Ascending aorta (tissue), 2 donors: ENCODE data around the gene PSORS1C1. TPM values are rescaled to one million over a fixed set of nuclear protein-coding genes. Genes with fewer than 3 reads are reported as not detected.
"Not testable (repeated sequence)": the region's sequence is repeated elsewhere in the genome, so short reads cannot be mapped to it uniquely, and the experiment has no call there.

ENCODE experiments used
- DNase-seq, 2 donors: peaks; one replicate each; pipeline ENCODE4 v3.0.0-alpha.2; 2019; ENCODE audit warnings: low spot score in 2 of 2
- H3K27ac ChIP-seq, 2 donors: fragments of 200-600 bp; sonication (generic); one replicate each; pipeline ENCODE4 v1.5.1; 2016 to 2017; ENCODE audit warnings: mild to moderate bottlenecking in 1 of 2
- H3K27me3 ChIP-seq: fragments of 200-600 bp; sonication (generic); one replicate; pipeline ENCODE4 v1.5.1; 2017
- H3K36me3 ChIP-seq, 2 donors: fragments of 200-600 bp; sonication (generic); one replicate each; pipeline ENCODE4 v1.5.1; 2016
- H3K4me1 ChIP-seq, 2 donors: fragments of 200-600 bp; sonication (generic); one replicate each; pipeline ENCODE4 v1.5.1; 2016 to 2017; ENCODE audit warnings: mild to moderate bottlenecking in 1 of 2
- H3K4me3 ChIP-seq, 2 donors: fragments of 200-600 bp; sonication (generic); one replicate each; pipeline ENCODE4 v1.5.1; 2016 to 2017; ENCODE audit warnings: mild to moderate bottlenecking in 1 of 2
- H3K9me3 ChIP-seq, 2 donors: fragments of 200-600 bp; sonication (generic); one replicate each; pipeline ENCODE4 v1.5.1; 2016
- CTCF ChIP-seq, 3 experiments: fragments of 200-600 bp in 2 of 3; fragments of 450-650 bp in 1 of 3; sonication (generic) in 2 of 3; IDR thresholded peaks; one replicate each; pipeline ENCODE4 v1.5.1; 2016 to 2019; ENCODE audit warnings: antibody characterized with exemption in 3 of 3, mild to moderate bottlenecking in 1 of 3, moderate library complexity in 1 of 3
- intact Hi-C: fragments of 100-400 bp; cut with DNase I; formaldehyde crosslinking; loops from one replicate; pipeline ENCODE4 v1.15.1; 2023
- total RNA-seq: library from RNA; depleted of rRNA; stranded (reverse); fragments of >200 nt; gene quantifications from one replicate; pipeline ENCODE4 v1.1.0, GENCODE V29; 2016

Gene PSORS1C1
- total RNA-seq, 1 donor from 2014 or later = not detected

DNA sequence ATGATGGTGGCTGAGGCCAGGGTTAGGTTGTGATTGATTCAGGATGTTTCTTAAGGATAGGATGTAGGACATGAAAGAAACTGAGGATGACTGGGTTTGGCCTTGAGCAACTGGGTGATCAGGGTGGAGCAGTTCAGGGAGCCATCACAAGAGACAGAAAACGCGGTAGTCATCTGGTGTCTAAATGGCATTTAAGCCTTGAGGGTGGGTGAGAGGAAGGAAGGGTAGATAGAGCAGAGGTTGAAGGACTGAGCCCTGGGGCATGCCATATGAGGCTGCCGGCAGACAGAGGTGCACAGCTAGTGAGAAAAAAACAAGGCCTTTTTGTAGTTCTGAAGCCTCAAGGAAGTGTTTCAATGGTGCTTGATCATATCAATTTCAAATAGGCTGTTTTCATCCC lies 54.0 kb downstream of the PSORS1C1 start:
- Histone ChIP-seq H3K4me1 (no peaks in the 10 kb centered on the region), H3K36me3 (no peaks in the 10 kb centered on the region), H3K9me3 (no peaks in the 10 kb centered on the region), H3K4me3 (no peak overlapping the region), H3K27ac (no peak overlapping the region), H3K27me3 (no peaks in the 10 kb centered on the region)
- no peak for TF ChIP-seq CTCF (IDR thresholded peaks at IDR 0.05)
- DNase-seq = no peak
- intact Hi-C loops = no loop called here

DNA sequence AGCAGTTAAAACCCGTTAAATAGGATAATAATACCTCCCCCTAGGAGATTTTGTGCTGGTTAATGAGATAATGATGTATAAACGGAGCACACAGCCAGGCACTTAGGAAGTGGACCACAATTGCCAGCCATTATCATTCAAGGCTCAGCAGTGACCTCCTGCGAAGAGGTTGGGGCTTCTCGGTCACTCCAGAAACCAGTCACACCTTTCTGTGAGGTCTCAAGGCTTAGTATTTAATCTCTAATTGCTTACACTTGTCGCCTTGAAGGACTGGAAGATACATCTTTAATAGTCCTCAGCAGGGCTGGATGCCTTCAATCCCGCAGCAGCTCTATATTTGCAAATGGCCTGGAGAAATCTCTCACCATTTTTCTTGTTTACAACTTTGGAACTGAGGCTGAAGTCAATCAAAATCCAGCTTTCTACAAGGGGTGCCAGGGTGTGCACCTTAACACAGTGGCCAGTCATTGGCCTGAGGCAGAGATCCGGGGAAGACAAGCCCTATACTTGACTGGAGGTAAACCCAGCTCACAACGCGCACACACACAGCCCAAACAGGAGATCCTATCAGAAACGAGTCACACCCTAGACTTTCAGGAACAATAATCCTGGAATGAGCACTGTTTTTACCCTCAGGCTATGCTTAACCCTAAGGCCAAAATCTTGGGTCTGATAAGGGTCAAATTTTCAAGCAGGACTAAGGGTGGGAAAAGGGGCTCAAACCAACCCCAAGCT lies 54.7 kb downstream of the PSORS1C1 start:
- no peaks in the 10 kb centered on the region for H3K36me3 ChIP-seq
- no peak overlapping the region for H3K4me3 ChIP-seq
- intact Hi-C loops = no loop called here
- H3K27me3 ChIP-seq = no peaks in the 10 kb centered on the region
- H3K4me1 ChIP-seq = no peaks in the 10 kb centered on the region
- no peak for DNase-seq
- no peak for TF ChIP-seq CTCF (IDR thresholded peaks at IDR 0.05)
- H3K27ac ChIP-seq = no peak overlapping the region
- H3K9me3 ChIP-seq = no peaks in the 10 kb centered on the region

DNA sequence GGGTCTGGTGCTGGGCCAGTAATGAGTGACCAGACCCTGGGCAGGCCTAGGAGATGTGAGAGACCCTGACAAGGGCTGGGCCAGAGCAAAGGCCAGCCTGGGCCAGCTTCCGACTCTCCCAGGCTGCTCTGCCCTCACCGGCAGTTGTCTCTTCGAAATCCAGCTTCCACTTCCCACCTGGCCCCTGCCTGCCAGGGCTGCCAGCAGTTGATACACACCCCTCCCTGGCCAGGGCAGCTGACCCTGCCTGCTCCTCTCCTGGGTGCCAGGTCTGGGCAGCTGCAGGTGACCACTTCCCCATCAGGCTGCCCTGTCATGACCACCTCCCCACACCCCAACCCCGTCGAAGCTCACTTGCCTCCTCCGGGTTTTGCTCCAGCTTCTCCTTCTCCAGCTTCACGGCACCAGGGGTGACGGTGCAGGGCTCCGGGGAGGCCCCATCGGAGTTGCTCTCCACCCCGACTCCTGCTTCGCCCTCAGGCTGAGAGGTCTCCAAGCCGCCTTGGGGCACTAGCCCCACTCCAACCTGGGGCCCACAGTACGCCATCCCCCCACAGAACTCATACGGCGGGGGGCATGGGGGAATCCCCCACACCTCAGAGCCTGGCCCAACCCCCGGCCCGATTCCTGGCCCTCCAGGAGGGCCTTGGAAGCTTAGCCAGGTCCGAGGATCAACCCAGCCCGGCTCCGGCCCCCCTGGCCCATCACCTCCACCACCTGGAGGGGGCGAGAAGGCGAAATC lies 55.4 kb downstream of the PSORS1C1 start:
- DNase-seq, H3K9me3 ChIP-seq, H3K36me3 ChIP-seq, H3K27ac ChIP-seq, H3K4me3 ChIP-seq, H3K4me1 ChIP-seq, H3K27me3 ChIP-seq, intact Hi-C loops: not testable (repeated sequence)

DNA sequence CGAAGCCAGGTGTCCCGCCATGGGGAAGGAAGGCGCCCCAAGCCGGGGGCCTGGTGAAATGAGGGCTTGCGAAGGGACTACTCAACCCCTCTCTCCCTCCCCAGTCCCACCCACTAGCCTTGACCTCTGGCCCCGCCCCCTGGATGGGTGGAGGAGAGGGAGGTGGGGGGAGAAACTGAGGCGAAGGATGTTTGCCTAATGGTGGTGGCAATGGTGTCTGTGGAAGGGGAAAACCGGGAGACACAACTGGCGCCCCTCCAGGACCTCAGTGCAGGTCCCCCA lies 55.9 kb downstream of the PSORS1C1 start, which contains the start of gene POU5F1:
Gene POU5F1, minus strand, starts transcription at position 83 of the 282 bp plus-strand sequence. Its CDS starts 62 bp downstream, at position 21.
- DNase-seq = no peak
- no peaks in the 10 kb centered on the region for H3K36me3 ChIP-seq
- no peaks in the 10 kb centered on the region for H3K27me3 ChIP-seq
- no peaks in the 10 kb centered on the region for H3K4me1 ChIP-seq
- intact Hi-C loops = no loop called here
- H3K4me3 ChIP-seq = no peak within 1 kb of the TSS
- no peaks in the 10 kb centered on the region for H3K9me3 ChIP-seq
- H3K27ac ChIP-seq = no peak within 1 kb of the TSS
- TF ChIP-seq CTCF (IDR thresholded peaks at IDR 0.05) = no peak

GRCh38 chr6:31170987-31171671 lies 56.5 kb downstream of the PSORS1C1 start:
- no peak overlapping the region for H3K27ac ChIP-seq
- TF ChIP-seq CTCF (IDR thresholded peaks at IDR 0.05) = no peak
- no peak overlapping the region for H3K4me3 ChIP-seq
- H3K36me3 ChIP-seq = no peaks in the 10 kb centered on the region
- intact Hi-C loops = no loop called here
- no peaks in the 10 kb centered on the region for H3K9me3 ChIP-seq
- no peaks in the 10 kb centered on the region for H3K4me1 ChIP-seq
- no peak for DNase-seq
- no peaks in the 10 kb centered on the region for H3K27me3 ChIP-seq
